Activated T-cell treated with anti-CD3 and anti-CD28 coated beads, Interleukin-2, amount 50 U/mL, for 1 hour (primary cell): ENCODE measurements around the gene UCHL1.
"Not testable (repeated sequence)": the region's sequence is repeated elsewhere in the genome, so short reads cannot be mapped to it uniquely, and the experiment has no call there.

Source experiments
- DNase-seq: peaks from one replicate; pipeline ENCODE4 v3.0.0-alpha.2; 2020

Gene UCHL1

GRCh38 chr4:41241919-41242318 lies 14.8 kb upstream of the UCHL1 start:
- no peak for DNase-seq

- no peak for DNase-seq
Measured at GRCh38 chr4:41245983-41246382, 10.7 kb upstream of the UCHL1 start.

- no peak for DNase-seq
Measured at GRCh38 chr4:41256131-41256739, 493 bp upstream of the UCHL1 start.

GRCh38 chr4:41257257-41257901 lies 651 bp downstream of the UCHL1 start:
- DNase-seq = no peak

- DNase-seq = no peak
Measured at GRCh38 chr4:41257906-41258305, 1.2 kb downstream of the UCHL1 start.

- no peak for DNase-seq
Measured at GRCh38 chr4:41258783-41259182, 2.1 kb downstream of the UCHL1 start.

- DNase-seq = no peak
Measured at GRCh38 chr4:41260116-41260733, 3.5 kb downstream of the UCHL1 start.

GRCh38 chr4:41262198-41262597 lies 5.5 kb downstream of the UCHL1 start:
- DNase-seq = no peak

- no peak for DNase-seq
Measured at GRCh38 chr4:41264212-41264611, 7.5 kb downstream of the UCHL1 start.

GRCh38 chr4:41267997-41268396 lies 11.3 kb downstream of the UCHL1 start:
- no peak for DNase-seq

- DNase-seq = no peak
Measured at GRCh38 chr4:41268721-41269517, 12.2 kb downstream of the UCHL1 start.

- DNase-seq = no peak
Measured at GRCh38 chr4:41269682-41270081, 13.0 kb downstream of the UCHL1 start.

GRCh38 chr4:41275931-41276330 lies 19.2 kb downstream of the UCHL1 start:
- DNase-seq = not testable (repeated sequence)

GRCh38 chr4:41280010-41280409 lies 23.3 kb downstream of the UCHL1 start:
- no peak for DNase-seq

GRCh38 chr4:41281038-41281634 lies 24.4 kb downstream of the UCHL1 start:
- DNase-seq = no peak

GRCh38 chr4:41282366-41282765 lies 25.6 kb downstream of the UCHL1 start:
- DNase-seq = no peak

GRCh38 chr4:41285202-41285863 lies 28.6 kb downstream of the UCHL1 start:
- DNase-seq = no peak

GRCh38 chr4:41285864-41286235 lies 29.1 kb downstream of the UCHL1 start:
- DNase-seq = no peak

- DNase-seq = no peak
Measured at GRCh38 chr4:41287005-41287404, 30.3 kb downstream of the UCHL1 start.

- DNase-seq = no peak
Measured at GRCh38 chr4:41287852-41288251, 31.1 kb downstream of the UCHL1 start.

GRCh38 chr4:41288254-41288653 lies 31.5 kb downstream of the UCHL1 start:
- DNase-seq = no peak

GRCh38 chr4:41290479-41290878 lies 33.8 kb downstream of the UCHL1 start:
- DNase-seq = no peak
